ENCODE results near the gene HYAL3. TPM values are rescaled to one million over a fixed set of nuclear protein-coding genes. Genes with fewer than 3 reads are reported as not detected.
"Not testable (repeated sequence)": the region's sequence is repeated elsewhere in the genome, so short reads cannot be mapped to it uniquely, and the experiment has no call there.

The HYAL3 gene
- total RNA-seq, 1 donor from 2014 or later, result 2.9 TPM

DNA sequence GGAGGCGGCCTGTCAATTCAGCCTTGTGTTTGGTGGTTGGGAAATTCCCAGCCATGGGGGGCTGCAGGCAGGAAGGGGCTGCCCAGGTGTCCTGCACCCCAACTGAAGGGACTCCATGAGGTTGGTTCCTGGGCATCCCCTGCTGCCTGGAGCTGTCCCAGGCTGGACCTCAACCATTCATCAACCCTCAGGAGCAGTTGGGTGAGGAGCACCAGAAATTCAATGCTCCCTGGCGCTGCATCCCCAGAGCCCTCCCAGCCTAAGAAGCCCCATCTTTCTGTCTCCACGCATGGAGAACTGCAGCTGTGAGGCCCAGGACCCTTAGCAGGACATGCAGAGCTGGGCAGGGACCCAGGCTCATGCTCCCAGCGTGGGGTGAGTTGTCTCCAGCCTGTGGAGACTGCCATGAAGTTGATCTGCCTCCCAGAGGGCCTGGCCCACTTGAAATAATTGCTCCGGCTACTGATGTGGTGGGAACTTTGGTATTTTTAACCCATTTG is 38.2 kb downstream of the HYAL3 start:
- ATAC-seq (no peak), DNase-seq (ENCODE audit: low spot score) (no peak)

DNA sequence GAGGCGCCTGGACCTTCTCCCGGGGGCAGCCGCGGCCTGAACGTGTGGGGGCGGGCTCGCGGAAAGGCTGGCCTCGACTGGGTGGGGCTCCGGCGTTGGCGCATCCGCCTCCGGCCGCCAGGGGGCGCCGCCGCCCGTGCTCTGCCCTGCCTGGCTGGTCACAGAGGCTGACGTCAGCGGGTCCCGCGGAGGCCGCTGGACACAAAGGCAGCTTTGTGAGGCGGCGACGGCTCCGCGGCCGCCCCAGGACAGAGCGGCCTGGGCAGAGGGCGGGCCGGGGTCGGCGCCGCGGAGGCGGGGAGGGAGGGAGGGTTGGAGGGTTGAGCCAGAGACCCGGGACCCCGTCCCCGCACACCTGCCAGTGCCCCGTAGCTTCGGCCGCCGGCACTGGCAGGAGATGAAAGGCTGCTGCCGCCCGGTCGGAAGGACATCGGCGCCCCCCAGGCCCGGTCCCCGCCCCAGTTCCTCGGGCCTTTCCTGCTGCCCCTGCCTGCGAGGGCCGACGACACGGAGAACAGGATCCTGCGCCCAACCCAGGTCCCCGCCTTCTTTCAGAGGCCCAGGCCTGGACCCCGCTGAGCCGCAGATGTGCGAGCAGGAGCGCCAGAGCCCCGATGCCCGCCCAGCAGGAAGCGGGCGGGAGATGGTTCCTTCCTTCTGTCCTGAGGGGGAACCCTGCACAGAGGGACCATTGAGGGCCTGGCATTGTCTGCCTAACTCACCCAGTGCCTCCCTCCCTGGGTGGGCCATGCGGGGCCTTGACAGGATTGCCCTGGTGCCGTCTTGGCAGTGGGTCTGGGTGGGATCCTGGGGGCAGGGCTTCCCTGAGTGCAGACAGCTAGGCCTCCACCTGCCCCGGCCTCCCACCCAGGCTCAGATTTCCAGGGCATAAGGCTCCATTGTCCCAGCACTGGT is 38.9 kb downstream of the HYAL3 start:
- ATAC-seq (peak; percentile 92), DNase-seq (ENCODE audit: low spot score) (peak; percentile 95)

GRCh38 chr3:50259432-50260026 is 39.7 kb downstream of the HYAL3 start:
- DNase-seq (ENCODE audit: low spot score) (no peak), ATAC-seq (peak; percentile 0)

DNA sequence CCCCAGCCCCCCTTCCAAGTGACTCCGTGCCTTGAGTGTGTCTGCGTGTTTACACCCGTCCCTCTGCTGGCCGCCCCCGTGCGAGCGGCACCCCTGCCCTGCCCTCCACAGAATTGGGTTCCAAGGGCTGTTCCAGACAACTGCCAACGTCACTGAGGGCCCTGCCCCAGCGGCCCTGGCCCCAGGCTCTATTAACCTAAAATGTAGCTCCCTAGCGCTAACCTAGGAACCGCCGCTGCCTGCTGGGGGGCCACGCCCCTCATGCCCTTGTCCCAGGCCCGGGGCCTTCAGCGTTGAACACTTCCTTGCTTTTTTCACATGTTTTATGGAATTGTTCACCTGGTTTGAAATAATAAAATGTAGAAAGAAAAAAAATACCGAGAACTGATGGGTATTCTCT is 40.2 kb downstream of the HYAL3 start:
- DNase-seq (ENCODE audit: low spot score) (no peak), ATAC-seq (no peak)

- DNase-seq (ENCODE audit: low spot score), result no peak
- no peak for ATAC-seq
These were observed 41.0 kb downstream of the HYAL3 start for GRCh38 chr3:50258029-50258680.

DNA sequence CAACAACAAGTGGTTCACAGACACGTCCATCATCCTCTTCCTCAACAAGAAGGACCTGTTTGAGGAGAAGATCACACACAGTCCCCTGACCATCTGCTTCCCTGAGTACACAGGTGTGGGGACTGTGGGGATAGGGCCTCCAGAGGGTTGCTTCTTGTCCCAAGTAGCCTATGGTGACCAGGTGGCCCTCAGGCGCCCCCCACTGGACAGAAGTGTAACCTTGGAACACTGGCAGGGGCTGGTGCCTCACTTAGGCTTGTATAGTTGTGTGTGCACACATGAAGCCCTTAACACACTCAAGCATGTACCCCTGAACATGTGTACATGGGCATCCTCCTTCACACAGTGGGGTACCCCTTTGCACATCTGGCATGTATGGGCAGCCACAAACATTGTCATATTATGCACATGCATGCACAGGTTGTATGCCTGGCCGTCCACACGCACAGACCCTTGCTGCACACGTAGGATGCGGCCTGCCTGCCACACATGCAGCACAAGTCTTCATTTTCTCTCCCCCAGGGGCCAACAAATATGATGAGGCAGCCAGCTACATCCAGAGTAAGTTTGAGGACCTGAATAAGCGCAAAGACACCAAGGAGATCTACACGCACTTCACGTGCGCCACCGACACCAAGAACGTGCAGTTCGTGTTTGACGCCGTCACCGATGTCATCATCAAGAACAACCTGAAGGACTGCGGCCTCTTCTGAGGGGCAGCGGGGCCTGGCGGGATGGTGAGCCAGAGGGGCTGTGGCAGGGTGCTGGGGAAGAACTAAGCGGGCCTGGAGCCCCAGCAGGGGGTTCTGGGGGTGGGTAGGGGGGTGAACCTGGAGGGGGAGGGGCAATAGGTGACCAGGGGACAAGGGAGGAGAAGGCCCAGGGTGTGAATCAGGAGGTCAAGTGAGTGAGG is 42.0 kb downstream of the HYAL3 start:
- DNase-seq (ENCODE audit: low spot score) (no peak), ATAC-seq (no peak)

DNA sequence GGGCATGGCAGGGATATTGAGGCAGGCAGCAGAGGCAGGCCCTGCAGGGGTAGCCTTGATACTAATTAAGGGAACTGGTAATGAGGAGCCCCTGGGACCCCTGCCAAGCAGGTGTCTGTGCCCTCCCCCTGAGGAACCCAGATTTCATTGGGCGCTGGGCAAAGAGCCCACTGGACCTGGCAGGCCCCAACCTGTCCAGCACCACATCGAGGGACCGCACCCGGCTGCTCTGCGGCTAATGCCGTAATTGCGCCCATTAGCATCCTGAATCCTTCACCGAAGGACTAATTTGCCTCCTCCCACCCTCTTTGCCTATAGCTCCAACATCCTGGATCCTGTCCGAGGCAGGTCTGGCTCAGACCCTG is 44.0 kb downstream of the HYAL3 start:
- ATAC-seq (no peak), DNase-seq (ENCODE audit: low spot score) (no peak)

GRCh38 chr3:50254577-50255250 is 44.5 kb downstream of the HYAL3 start:
- ATAC-seq (peak; percentile 32), DNase-seq (ENCODE audit: low spot score) (no peak)

DNA sequence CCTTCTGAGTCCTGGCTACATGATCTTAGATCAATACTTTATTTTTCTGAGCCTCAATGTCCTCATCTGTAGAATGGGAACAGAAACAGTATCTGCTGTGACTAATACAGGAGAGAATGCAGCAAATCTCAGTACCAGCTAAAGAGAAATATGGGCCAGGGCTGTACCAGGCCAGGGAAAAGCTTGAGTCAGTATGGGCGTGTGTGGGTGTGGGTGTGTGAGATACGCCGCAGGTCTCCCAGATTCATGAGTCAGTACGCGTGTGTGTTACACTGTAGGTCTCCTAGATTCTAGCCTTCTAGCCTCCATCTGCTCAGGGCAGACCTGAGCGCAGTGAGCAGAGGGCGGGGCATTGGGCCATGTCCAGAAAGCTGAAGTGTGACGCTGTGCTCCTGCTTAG is 48.0 kb downstream of the HYAL3 start:
- ATAC-seq, result no peak
- no peak for DNase-seq (ENCODE audit: low spot score)

- ATAC-seq (no peak), DNase-seq (ENCODE audit: low spot score) (no peak)
These were observed 48.7 kb downstream of the HYAL3 start for GRCh38 chr3:50250514-50250913.

DNA sequence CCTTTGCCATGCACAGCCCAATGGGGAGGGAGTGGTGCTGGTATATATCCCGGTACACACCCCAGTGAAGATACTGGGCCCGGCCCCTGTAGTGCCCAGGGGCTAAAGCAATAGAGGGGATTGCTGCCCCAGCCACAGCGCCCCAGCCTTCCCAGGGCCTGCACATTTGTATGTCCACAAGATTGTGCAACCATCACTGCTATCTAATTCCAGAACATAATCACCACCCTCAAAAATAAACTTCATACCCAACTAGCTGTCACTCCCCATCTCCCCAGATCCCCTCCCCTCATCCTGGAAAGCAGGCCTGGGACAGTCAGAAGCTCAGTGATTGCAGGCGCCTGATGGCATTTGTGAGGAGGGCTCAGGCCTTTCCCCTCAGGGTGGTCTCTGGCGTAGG is 49.7 kb downstream of the HYAL3 start:
- DNase-seq (ENCODE audit: low spot score), result no peak
- ATAC-seq, result no peak

- ATAC-seq, result peak; percentile 9
These were observed 50.8 kb downstream of the HYAL3 start for GRCh38 chr3:50248387-50248786.

DNA sequence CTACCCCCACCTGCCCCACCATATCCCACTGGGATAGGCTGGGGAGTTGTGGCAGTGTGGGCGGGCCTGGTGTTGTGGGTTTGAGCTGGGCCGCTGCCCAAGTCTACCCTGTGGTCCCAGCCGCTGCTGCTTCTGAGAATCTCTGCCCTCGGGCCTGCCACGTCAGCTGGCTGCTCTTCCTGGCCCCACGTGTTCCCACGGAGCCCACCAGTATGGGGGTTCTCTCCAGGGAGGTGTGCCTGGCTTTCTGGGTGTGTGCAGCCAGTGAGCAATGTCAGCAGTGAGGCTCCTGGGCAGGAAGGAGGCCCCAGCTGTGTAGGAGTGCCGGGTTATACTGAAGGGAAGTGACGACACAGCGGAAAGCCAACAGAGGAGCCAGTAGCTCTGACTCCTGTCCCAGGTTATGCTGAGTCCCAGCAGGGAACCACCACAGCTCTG is 52.7 kb downstream of the HYAL3 start:
- peak; percentile 25 for ATAC-seq
- DNase-seq (ENCODE audit: low spot score), result no peak

More at GRCh38 chr3:50248387-50248786, 50.8 kb downstream of the HYAL3 start:
- no peak for DNase-seq (ENCODE audit: low spot score)

DNA sequence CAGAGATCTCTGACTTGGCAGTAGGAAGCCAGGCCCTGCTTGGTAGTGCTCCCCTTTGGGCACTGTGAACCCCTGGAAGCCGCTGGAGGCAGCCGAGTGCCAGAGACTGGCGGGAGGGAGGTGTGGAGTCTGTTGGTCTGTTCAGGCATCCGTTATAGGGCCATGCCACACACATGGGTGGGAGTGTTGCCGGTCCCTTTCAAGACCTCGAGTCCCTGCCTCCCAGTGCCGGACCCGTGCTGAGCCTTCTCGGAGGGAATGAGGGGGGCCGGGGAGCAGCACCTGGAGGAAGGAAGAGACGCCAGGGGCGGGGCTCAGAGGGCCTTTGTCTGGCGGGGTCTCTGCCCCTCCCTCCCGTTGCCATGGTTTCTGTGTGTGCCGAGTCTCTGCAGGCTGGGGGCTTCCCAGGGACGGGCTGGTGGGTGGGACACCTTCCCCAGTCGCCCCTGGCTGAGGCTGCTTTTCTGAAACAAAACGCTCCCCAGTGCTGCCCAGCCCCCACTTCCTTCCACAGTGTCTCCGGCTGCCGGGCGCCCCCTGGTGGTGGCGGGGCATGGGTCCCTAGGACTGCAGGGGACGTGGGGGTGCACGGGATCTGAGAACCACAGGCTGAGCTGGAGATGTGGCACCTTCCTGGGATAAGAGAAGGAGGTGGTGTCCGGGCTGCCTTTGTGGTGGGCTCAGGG is 53.2 kb downstream of the HYAL3 start:
- DNase-seq (ENCODE audit: low spot score), result peak; percentile 80
- peak; percentile 79 for ATAC-seq

DNA sequence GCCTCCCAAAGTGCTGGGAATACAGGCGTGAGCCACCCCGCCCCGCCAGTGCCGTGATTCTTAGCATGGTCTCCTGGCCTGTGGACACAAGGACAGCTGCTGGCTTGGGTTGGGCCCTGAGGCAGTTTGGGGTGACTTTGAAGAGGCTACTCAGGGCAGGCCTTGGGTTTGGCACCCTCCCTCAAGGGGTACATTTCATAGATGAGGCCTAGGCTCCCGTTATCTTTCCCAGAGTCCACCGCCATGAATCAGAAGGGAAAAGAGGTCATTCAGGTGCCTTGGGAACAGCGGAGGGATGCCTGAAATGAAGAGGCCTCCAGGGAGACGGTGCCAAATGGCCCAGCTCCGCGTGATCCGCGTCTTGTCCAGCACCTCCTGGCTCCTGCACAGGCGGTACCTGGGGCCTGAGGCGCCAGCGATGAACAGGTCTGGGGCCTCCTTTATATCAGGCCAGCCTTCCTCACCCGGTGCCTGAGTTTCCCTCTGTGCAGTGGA is 53.9 kb downstream of the HYAL3 start:
- DNase-seq (ENCODE audit: low spot score) (no peak), ATAC-seq (peak; percentile 3)

GRCh38 chr3:50244813-50245212 is 54.4 kb downstream of the HYAL3 start:
- ATAC-seq; DNase-seq (ENCODE audit: low spot score): not testable (repeated sequence)

GRCh38 chr3:50243543-50243895 is 55.7 kb downstream of the HYAL3 start:
- ATAC-seq (no peak), DNase-seq (ENCODE audit: low spot score) (no peak)

DNA sequence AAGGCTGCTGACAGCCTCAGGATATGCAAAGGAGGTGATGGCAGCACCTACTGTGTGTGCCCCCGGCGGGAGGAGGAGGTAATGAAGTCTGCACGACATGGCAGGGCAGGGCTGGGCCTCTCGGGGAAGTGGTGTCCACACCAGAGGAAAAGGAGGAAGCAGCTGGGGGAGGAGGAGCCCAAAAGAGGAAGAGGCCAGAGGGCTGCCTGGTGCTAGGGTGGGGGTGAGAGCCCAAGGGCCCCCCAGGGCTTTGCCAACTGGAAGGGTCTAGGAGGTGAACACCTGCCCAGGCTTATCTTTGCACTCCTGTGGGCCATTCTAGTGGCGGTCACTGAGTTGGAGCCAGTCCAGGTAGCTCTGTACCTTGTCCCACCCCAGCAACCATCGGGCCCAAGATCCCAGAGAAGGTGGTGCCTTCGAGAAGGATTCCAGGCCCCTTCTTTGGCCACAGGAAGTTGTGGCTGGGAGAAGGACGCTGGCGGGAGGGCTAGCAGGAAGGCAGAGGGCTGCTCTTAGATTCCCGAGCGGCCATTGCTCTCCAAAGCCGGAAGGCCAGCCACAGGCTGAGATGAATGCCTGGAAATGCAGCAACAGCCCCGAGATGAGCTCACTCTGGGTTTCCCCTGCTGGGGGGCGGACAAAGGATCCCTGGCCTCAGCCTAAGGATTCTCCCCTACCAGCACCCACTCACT is 56.2 kb downstream of the HYAL3 start:
- ATAC-seq (peak; percentile 2), DNase-seq (ENCODE audit: low spot score) (no peak)

All from left lobe of liver (tissue), 2 donors.